ENCODE measurements around the gene AKAP13.
A peak's percentile ranks its signal among the peaks of the same experiment; 100 is the strongest.
"Not testable (repeated sequence)": the region's sequence is repeated elsewhere in the genome, so short reads cannot be mapped to it uniquely, and the experiment has no call there.

The AKAP13 gene

GRCh38 chr15:85350395-85350794, 30.0 kb upstream of the AKAP13 start:
- DNase-seq = no peak

DNA sequence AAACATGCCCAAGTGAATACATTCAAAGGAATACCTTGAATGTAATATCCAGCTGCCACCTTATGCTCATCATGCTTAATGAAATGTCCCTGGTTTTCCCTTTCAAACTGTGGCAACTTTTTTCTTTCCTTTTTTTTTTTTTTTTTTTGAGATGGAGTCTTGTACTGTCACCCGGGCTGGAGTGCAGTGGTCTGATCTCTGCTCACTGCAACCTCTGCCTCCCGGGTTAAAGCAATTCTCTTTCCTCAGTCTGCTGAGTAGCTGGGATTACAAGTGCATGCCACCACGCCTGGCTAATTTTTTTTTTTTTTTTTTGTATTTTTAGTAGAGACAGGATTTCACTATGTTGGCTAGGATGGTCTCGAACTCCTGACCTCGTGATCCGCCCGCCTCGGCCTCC, 28.9 kb upstream of the AKAP13 start:
- not testable (repeated sequence) for DNase-seq

GRCh38 chr15:85351965-85352364, 28.4 kb upstream of the AKAP13 start:
- DNase-seq = no peak

DNA sequence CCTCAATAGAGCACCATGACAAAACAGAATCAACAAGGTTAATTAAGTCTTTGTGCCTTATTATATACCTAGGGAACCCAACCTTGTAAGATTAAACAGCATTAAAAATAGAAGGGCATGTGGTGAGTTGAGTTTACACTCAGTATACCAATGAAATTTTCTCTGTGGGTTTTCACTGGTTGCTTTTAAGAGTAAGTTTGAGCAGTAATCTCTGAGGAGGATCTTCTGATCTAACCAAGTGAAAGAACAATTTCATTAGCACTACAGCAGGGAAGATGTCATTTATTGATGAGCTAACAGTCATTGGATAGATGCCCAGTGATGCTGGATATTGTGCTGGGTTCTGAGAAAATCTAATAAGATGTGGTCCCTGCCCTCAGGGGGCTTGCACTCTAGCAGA, 26.9 kb upstream of the AKAP13 start:
- no peak for DNase-seq

GRCh38 chr15:85354461-85354860, 25.9 kb upstream of the AKAP13 start:
- DNase-seq = no peak

DNA sequence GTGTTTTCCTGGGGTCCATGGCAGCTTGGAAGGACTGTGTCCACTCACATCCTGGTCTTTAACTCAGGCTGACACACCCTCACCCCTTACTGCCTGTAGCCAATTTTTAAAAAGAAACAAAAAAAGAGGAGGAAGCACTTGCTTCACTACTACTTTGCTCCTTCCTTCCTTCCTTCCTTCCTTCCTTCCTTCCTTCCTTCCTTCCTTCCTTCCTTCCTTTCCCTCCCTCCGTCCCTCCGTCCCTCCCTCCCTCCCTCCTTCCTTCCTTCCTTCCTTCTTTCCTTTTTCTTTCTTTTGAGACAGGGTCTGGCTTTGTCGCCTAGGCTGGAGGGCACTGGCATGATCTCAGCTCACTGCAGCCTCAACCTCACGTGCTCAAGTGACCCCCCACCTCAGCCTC, 25.5 kb upstream of the AKAP13 start:
- no peak for DNase-seq

- DNase-seq = no peak
Measured at GRCh38 chr15:85356276-85356675, 24.1 kb upstream of the AKAP13 start.

GRCh38 chr15:85361323-85361722, 19.1 kb upstream of the AKAP13 start:
- DNase-seq = no peak

DNA sequence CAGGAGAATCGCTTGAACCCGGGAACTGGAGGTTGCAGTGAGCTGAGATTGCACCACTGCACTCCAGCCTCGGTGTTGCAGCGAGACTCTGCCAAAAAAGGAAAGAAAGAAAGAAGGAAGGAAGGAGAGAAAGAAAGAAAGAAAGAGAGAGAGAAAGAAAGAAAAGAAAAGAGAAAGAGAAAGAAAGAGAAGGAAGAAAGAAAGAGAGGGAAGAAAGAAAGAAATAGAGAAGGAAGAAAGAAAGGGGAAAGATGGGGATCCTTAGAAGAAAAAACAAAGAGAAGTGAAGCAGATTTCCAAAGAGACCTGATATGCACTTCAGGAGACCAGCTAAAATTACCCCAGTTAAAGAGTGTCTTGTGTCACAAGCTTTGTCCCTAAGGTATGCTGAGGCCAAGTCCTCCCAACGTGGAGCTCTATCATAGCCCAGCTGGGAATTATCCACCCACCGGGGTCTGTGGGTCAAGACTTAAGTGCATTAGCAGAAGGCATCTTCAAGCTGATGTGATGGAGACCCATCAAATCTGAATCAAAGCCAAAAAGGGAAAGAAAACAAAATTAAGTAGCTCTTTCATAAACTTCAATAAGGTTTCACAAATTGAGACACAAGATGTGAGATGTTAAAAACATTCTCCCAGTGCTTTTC, 17.8 kb upstream of the AKAP13 start:
- DNase-seq = no peak

DNA sequence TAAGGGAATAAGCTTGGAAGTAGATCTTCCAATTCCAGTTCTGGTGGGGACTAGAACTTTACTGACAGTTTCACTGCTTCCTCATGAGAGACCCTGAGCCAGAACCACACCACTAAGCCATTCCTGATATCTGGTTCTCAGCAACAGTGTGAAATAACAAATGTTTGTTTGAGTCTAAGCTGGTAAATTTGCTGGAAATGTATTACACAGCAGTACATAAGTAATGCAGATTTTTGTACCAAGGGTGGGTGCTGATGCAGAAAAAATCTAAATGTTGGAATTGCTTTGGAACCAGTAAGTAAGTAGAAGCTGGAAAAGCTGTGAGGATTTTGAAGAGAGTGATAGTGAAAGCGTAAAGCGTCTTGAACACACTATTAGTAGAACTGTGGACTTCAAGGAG, 14.4 kb upstream of the AKAP13 start:
- no peak for DNase-seq

GRCh38 chr15:85367741-85368140, 12.7 kb upstream of the AKAP13 start:
- no peak for DNase-seq

DNA sequence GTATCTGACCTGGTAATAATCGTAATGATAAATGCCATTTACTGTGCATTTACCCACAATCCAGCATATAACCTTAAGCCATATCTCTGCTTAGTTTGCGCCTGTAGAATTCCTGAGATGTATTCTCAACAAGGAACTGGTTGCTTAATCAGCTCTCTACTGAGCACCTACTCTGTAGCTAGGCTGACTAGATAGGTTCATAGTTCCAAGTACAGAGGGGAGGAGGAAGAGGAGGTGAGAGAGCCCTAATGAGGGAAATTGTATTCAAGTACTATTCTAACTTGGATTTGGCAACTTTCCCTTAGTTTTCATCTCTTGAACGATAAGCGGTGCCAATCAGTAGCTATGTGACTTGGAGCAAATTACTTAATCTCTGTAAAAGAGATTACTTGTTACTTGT, 5.6 kb upstream of the AKAP13 start:
- no peak for DNase-seq

- DNase-seq = no peak
Measured at GRCh38 chr15:85377269-85377668, 3.1 kb upstream of the AKAP13 start.

DNA sequence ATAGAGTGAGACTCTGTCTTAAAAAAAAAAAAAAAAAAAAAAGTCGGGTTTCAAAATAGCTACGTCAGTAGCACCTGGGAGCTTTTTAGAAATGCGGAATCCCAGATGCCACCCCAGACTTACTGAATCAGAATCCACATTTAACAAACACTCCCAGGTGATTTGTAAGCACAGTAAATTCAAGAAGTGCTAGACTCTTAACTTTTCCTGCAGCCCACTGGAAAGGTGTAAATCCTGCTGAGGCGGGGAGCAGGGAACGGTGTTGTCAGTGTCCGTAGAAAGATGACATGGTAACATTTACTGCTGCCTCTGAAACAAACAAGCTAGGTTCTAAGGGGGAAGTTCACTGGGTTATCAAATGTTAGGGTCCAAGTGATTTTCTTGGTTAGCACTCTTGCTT, 2.4 kb upstream of the AKAP13 start:
- no peak for DNase-seq

DNA sequence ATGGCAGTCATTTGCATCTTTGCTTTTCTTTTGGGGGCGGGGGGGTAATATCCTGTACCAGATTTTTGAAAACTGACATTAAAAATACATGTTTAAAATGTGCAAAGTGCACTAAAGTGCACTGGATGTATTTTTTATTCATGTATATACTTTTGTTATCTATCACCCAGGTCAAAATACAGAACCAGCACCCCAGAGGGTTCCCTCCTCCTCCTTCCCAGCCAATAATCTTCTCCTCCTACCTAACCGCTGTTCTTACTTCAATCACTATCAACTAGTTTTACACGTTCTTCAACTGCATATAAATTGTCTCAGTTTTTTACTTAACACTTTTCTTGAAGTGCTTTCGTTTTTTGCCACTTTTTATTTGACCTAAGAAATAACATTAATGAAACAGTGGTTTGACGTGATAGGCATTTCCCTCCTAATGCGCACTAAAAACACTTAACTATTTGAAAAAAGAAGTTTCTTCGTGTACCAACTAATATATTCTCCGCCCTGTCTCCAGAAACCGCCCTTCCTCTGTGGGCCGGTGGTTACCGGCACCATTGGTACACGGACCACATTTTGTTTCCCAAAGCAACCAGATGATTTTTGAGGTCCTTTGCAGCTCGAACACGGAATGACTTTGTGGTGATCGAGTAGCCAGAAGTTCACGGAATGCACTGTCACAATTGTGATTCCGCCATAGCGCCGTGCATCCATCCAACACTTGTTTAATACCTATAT, 836 bp upstream of the AKAP13 start:
- no peak for DNase-seq

GRCh38 chr15:85380812-85381642, 624 bp downstream of the AKAP13 start:
- DNase-seq = peak; percentile 24

DNA sequence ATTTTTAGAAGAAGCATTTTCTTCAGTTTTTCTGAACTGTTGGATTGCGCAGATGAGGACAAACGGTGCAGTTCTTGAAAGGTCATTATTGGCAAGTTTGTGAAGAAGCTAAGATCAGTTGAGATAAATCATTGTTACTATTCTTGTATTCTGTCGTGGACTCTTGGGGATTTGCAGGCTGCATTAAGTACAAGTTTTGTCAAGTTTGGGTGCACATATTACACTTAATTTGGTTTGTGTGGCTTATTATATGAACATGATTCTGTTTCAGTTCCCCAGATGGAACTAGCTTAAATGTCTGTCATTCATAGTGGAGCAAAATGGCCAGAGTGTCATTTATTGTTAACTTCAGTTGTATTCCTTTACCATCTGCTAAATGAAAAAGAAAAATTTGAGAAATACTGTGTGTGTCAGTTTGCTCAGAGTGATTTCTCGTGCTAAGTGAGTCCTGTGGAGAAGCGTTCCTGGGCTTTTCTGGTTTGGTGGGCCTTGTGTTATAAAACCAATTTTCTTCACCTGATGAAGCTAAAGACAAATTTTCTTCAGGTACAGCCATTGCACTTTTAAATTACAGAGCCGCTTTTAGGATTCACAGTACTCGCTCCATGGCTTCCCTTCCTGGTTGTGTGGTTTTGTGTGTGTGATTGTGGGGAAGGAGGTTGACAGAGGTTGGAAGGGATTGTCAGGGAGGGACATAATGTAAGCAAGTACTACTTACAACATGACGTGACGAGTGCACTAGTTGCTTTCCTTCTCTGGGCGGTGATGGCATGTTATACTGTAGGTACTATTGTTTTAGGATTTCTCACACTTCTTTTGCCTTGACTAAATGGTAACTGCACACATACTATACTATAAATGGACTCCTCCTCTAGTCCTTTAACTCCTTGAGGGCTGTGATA, 1.7 kb downstream of the AKAP13 start:
- no peak for DNase-seq

- no peak for DNase-seq
Measured at GRCh38 chr15:85382942-85383341, 2.5 kb downstream of the AKAP13 start.

GRCh38 chr15:85383470-85384148, 3.2 kb downstream of the AKAP13 start:
- DNase-seq = no peak

- DNase-seq = no peak
Measured at GRCh38 chr15:85386261-85386660, 5.9 kb downstream of the AKAP13 start.

DNA sequence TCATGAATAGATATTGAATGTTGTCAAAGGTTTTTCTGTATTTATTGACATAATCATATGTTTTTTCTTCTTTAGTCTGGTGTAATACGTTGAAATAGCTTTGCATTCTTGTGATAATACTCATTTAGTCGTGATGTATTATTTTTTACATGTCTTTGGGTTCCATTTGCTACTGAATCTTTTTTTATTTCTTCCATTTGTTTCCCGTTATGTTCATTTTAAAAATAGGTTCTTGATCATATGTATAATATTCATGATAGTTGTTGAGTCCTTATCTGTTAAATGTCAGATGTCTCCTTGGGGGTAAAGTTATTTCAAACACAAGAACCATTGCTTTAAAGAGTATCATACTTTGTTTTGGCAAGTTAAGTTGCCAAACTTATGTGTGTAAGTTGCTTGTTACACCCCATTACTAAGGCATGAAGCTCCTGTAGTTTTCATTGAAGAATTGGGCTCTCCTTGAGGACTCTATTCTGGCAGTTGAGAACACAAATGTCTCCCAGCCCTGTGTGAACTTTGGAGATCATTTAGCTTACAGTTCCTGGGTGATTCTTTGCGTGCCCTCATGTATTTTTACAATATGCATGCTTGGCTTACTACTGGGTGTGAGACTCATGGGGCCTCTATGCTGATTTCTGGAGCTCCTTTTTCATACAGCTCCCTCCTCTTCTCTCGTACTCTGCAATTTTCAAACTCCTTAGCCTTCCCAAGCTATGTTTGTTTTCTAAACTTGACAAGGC, 8.3 kb downstream of the AKAP13 start:
- DNase-seq = no peak

GRCh38 chr15:85389306-85389650, 8.9 kb downstream of the AKAP13 start:
- DNase-seq = no peak

Data from 8988T (cell line).